Ishikawa (cell line): ENCODE measurements around the gene CORIN.

Experiments used
- CEBPB ChIP-seq: IDR thresholded peaks from 2 replicates; pipeline ENCODE4 v1.6.1; 2012
- CREB1 ChIP-seq: IDR thresholded peaks from 2 replicates; pipeline ENCODE4 v1.6.1; 2012; ENCODE audit warnings: low read depth
- EGR1 ChIP-seq: IDR thresholded peaks from 2 replicates; pipeline ENCODE4 v1.6.1; 2012
- FOXM1 ChIP-seq: IDR thresholded peaks from 2 replicates; pipeline ENCODE4 v1.6.1; 2012; ENCODE audit warnings: low read depth, borderline replicate concordance
- ZBTB7A ChIP-seq: IDR thresholded peaks from 2 replicates; pipeline ENCODE4 v1.6.1; 2012; ENCODE audit warnings: low read depth
- TF ChIP-seq, protein P1 (sequence below): IDR thresholded peaks from 2 replicates; pipeline ENCODE4 v1.6.1; 2012
- TF ChIP-seq, protein P2 (sequence below): IDR thresholded peaks from 2 replicates; pipeline ENCODE4 v1.6.1; 2012; ENCODE audit warnings: low read depth, mild to moderate bottlenecking

DNA sequence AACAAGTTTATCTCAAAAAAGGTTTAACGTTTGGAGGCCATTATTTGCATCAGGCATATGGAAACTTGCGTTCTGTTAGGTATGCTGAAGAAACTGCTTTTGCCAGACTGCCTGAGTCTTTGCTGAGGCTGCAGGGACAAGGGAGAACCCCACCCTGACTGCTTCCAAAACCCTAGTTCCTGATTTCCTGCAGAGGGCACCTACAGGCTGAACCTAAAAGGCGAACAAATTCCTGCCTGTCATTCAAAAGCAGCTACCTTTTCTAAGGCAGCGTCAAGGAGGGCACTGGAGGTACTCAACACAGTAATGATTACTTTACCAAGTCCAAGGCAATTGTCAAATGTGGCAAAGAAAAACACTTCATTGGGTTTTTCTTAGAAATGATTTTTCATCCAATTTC lies 578 bp upstream of the CORIN start:
- TF ChIP-seq, protein P1, sequence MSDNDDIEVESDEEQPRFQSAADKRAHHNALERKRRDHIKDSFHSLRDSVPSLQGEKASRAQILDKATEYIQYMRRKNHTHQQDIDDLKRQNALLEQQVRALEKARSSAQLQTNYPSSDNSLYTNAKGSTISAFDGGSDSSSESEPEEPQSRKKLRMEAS: no peak
- TF ChIP-seq CEBPB: no peak
- TF ChIP-seq, protein P2, sequence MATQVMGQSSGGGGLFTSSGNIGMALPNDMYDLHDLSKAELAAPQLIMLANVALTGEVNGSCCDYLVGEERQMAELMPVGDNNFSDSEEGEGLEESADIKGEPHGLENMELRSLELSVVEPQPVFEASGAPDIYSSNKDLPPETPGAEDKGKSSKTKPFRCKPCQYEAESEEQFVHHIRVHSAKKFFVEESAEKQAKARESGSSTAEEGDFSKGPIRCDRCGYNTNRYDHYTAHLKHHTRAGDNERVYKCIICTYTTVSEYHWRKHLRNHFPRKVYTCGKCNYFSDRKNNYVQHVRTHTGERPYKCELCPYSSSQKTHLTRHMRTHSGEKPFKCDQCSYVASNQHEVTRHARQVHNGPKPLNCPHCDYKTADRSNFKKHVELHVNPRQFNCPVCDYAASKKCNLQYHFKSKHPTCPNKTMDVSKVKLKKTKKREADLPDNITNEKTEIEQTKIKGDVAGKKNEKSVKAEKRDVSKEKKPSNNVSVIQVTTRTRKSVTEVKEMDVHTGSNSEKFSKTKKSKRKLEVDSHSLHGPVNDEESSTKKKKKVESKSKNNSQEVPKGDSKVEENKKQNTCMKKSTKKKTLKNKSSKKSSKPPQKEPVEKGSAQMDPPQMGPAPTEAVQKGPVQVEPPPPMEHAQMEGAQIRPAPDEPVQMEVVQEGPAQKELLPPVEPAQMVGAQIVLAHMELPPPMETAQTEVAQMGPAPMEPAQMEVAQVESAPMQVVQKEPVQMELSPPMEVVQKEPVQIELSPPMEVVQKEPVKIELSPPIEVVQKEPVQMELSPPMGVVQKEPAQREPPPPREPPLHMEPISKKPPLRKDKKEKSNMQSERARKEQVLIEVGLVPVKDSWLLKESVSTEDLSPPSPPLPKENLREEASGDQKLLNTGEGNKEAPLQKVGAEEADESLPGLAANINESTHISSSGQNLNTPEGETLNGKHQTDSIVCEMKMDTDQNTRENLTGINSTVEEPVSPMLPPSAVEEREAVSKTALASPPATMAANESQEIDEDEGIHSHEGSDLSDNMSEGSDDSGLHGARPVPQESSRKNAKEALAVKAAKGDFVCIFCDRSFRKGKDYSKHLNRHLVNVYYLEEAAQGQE: no peak
- no peak for TF ChIP-seq CREB1
- TF ChIP-seq EGR1: no peak
- no peak for TF ChIP-seq ZBTB7A
- TF ChIP-seq FOXM1: no peak
